Epithelial cell of prostate (primary cell): Measurements from ENCODE around the gene TMEM191B.
"Not testable (repeated sequence)": the region's sequence is repeated elsewhere in the genome, so short reads cannot be mapped to it uniquely, and the experiment has no call there.

Source experiments
- DNase-seq: peaks from one replicate; pipeline ENCODE4 v3.0.0-alpha.2; 2011; ENCODE audit warnings: low read depth, low spot score
- H3K27ac ChIP-seq: fragments of 450-650 bp; 2 replicates; pipeline ENCODE4 v1.5.1; 2017; ENCODE audit warnings: mild to moderate bottlenecking

Gene TMEM191B

DNA sequence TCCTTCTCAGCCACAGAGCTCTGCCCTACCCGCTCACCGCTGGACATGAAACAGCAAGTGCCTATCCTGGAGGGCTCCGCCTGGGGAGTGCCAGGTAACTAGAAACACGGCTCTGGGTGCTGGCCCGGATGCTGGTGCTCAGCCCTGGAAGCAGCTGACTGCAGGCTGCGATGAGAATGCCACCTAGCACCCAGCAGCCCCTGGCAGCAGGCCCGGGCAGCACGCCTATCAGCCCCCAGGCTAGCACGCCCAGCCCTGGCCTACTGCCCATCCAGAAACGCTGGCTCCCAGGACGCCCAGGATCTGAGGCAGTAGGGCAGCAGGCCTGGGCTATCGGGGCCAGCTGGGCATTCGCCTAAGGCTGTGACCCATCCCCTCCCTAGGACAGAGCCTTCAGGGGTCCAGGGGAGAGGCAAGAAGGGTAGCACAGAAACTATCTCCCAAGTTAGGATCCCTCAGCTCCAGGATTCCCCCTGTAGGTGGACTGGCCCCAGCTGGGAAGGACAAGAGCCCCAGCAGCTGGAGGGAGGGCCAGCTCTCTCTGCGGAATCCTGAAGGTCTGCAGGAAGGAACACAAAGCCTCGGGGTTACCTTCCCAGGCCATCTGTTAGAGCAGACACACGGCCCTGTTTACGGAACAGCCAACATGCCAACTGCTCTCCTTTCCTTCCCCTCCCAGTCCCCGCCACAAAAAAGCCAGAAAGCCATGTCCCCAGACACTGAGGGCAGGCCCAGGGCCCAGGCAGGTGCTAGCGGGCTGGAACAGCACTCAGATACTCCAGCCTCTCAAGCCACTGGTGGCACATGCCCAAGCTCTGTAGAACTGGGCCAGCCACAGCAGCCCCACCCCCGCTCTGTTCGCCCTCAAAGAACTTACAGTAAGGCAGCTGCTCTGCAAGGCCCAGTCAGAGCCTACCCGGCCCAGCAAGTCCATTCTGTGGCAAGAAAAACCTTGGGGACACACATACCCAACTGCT lies 27.0 kb downstream of the TMEM191B start:
- H3K27ac ChIP-seq, DNase-seq: not testable (repeated sequence)

DNA sequence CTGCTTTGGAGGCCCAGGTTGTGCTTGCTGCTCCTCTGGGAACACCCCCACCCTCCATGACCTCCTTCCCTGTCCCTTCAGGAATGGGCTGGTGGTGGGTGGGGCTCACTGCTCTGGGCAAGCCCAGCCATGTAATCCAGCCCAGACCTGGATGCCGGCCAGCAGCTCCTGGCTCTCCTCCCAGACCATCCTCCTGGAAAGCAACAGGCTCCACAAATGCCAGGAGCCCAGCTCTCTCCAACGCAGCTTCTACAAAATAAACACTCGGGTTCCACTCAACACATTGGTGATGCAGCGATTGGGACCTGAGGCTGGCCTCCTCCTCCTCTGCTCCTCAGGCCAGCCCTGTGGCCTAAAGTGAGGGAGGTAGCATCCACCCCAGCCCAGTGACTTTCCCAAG lies 30.9 kb downstream of the TMEM191B start:
- not testable (repeated sequence) for DNase-seq, H3K27ac ChIP-seq

DNA sequence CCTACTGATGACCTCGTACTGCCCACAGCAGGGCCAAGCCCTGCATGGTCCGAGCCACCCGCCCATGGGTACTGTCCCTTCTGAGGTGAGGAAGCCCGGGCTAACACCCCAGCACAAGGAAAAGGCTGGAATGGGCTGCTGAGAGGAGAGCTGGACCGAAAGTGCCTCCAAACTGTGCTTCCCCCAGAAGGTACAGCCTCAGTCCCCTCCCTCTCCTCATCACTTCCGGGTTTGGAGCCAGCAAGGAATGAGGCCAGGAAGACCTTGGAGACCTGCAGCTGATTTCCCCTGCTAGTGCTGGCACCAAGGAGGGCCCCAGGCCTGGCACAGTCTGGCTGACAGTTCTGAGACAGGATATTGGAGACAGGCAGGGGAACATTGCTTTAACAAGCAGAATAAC lies 31.3 kb downstream of the TMEM191B start:
- not testable (repeated sequence) for DNase-seq, H3K27ac ChIP-seq

DNA sequence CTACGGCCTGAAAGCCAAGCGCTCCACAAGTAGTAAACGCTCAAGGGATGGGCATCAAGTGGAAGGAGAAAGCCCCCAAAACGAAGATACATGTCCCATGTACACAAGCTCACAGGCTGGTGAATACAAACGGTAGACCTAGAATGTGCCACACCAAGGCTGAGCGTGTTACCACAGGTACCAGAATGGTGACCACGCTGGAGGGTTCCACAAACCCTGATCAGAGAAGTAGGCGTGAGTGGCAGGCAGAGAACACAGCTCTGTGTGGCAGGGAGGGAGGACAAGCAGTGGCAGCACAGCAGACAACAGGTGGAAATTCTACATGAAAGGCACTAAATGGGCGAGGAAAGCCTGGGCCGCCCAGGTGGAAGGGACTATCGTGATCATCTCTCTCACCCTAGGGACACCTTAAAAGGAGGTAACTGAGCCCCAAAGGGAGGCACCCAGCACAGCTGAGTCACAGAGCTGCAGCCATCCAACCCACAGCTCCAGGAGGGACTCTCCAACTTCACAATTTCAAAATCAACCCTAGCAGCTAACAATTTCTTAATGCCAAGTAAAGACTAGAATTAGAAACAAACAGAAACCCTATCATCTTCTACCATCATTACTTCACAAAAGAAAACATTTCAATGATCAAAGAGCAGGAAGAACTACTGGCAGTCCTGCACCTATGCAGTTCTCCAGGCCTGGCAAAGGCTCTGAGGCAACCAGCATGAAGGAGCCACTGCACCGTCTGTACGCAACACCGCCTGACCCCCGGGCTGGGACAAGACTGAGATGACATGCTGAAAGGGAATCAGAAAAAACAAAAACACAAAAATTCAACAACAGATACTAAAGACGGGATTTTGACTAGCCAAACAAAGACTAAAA lies 32.7 kb downstream of the TMEM191B start:
- not testable (repeated sequence) for H3K27ac ChIP-seq, DNase-seq

DNA sequence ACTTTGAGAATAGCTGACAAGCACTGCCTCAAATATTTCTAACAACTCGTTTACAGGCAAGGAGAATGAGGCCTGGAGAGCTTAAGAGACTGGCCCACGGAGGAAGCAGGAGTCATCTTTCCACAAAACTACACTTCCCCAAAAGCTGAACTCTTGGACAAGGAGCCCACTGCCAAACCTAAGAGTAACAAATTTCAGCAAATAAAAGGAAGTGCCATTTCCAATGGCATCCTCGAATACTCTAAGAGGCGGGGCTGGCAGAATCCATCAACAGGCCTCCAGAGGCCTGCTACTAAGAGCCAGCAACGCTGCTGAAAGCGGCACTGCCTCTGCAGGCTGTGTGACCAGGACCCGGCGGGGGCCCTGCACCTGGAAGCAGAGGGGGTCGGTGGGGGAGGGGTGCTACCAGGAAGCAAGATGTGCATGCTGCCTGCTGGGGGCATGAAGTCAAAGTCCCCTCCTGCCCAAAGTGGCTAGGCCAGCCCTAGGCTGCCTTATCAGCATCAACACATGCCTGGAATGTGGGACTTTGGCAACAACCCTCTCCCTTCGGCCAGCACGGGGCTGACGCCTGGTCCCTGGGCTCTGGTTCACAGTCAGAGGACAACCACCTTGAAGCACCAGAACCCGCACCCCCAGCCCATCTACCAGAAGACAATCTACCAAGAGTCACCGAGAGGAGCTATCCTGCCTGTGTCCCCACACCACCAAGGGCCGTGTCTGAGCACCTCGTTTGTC lies 43.1 kb downstream of the TMEM191B start:
- DNase-seq, H3K27ac ChIP-seq: not testable (repeated sequence)

DNA sequence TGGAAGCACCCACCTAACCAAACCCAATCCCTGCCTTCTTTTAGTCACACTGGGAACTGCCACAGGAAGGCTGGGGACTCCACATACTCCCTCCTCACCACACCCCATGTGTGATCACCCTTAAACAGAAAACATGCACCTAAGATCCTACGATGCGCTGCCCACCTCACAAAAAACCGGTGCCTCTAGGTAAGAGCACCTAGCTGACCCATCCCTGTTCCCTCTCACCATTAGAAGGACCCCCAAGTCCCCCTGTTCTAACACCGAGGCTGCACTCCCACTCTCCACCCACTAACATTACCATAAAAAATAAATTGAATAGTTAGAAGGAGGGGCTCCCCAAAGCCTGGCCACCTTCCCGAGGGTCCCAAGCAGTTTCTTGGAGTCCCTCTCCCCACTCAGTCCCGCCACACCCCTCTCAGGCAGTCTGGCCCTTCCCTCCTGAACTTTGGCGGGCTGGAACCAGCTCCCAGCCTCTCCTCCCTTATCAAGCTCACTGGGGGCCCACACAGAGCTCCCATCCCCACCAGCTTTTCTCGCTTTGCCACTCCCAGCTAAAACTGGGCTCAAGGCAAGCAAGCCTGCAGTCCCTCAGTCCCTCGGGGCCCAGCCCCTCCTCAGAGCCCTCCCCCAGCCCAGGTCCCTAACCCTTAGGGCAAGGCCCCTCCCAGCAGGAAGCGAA lies 46.0 kb downstream of the TMEM191B start:
- H3K27ac ChIP-seq, DNase-seq: not testable (repeated sequence)

DNA sequence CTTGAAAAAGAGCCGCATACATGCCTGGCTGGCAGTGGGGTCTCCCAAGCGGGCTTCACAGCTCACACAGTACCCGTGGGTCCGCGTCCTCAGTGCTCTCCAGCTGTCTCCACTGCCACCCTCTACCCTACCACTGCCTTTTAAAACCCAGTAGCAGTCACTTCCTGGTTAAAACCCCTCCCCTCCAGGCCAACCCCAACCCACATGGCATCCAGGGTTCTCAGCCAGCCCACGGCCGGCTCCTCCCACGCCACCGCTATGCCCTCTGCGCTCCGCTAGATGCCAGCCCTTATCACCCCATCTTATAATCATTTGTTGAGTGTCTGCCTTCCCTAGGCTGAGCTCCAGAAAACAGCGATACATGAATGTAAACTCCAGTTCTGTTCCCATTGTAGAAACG lies 47.0 kb downstream of the TMEM191B start:
- DNase-seq, H3K27ac ChIP-seq: not testable (repeated sequence)

DNA sequence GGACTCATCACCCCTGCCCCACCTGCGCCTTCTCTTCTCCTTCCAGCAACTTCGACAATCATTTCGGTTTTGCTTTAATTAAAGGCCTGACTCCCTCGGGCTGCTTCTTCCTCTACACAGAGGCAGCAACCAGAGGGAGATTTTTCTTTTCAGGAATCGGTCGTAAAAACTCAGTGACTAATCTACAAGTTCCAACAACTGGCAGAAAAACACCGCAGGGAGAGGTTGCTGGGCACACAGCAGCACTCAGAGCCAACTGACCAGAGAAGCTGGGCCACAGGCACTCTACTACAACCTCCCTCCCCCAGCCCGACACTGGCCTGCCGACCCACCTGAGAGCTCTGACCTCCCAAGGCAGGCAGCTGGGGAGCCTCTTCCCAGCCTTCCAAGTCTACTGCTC lies 48.1 kb downstream of the TMEM191B start:
- not testable (repeated sequence) for DNase-seq, H3K27ac ChIP-seq

DNA sequence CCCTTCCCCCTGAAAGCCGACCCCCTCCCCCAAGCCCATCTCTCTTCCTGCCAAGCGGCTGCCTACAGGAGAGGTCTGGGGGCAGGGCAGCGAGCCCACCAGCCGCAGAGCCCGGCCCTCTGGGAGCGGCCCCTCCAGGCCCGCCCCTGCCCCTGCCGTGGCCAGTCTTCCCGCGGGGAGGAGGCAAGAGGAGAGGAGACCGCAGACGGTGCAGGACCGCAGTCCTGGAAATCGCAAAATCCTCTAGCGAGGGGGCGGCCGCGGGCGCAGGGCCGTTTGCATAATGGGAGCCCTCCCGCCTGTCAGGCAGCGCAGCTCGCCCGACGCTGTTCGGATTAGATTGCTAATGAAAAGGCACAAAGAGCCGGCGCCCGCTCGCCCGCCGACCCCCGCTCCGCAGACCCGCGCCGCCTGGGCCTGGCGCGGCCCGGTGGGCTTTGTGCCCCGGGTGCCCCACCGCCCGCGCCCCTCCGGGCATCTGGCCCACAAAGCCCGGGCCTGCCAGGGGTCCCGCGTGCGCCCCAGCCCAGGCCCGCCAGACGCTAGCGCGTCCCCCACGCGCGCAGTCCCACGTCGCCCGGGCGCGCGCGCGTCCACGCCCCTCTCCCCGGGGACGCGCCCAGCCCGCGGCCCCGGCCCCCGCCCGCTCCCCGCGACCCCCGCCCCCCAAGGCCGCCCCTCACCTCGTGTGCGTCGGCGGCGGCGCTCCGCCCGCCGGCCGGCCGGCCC lies 49.7 kb downstream of the TMEM191B start:
- DNase-seq, result not testable (repeated sequence)

DNA sequence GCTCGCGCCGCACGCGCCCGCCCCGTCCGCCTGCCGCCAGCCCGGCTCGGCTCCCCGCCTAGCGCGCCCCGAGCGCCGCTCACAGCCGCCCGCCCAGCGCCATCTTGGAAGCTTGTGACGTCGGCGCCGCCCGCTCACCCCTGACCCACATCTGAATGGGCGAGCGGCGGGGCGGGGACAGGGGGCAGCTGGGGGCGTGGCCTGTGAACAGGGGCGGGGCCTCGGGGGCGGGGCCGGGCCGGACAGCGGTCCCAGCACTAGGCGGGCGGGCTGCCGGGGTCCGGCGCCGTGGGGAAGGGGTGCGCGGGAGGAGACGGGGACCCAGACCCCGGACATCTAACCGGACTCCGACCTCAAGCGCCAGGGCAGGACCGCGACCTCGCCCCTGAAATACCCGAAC lies 50.2 kb downstream of the TMEM191B start:
- DNase-seq, H3K27ac ChIP-seq: not testable (repeated sequence)

More for the DNA sequence above, 49.7 kb downstream of the TMEM191B start:
- not testable (repeated sequence) for H3K27ac ChIP-seq
